HUES64 (cell line): Measurements from ENCODE around the gene GRM8.

Source experiments
- H3K27ac ChIP-seq: 2 replicates; pipeline ENCODE4 v1.7.0; 2013; ENCODE audit warnings: low read depth, low read length, inconsistent platforms
- H3K27me3 ChIP-seq: 2 replicates; pipeline ENCODE4 v1.6.1; 2013; ENCODE audit warnings: mild to moderate bottlenecking, low read length; ENCODE audit not compliant: insufficient read depth
- H3K36me3 ChIP-seq: 2 replicates; pipeline ENCODE4 v1.6.1; 2013; ENCODE audit warnings: mild to moderate bottlenecking, low read length; ENCODE audit not compliant: insufficient read depth
- H3K4me1 ChIP-seq: 2 replicates; pipeline ENCODE4 v1.6.1; 2013; ENCODE audit warnings: mild to moderate bottlenecking, low read length, moderate library complexity; ENCODE audit not compliant: insufficient read depth
- H3K4me3 ChIP-seq: 2 replicates; pipeline ENCODE4 v1.5.1; 2013; ENCODE audit warnings: mild to moderate bottlenecking, low read length, moderate library complexity
- H3K9ac ChIP-seq: 2 replicates; pipeline ENCODE4 v1.6.1; 2013; ENCODE audit warnings: mild to moderate bottlenecking, low read depth, low read length
- H3K9me3 ChIP-seq: 2 replicates; pipeline ENCODE4 v1.6.1; 2013; ENCODE audit warnings: low read depth, low read length; ENCODE audit not compliant: insufficient read depth
- WGBS: fragments of 150-250, 120-280 bp; methylation state at CpG from one replicate; pipeline ENCODE4 v1.1.7; 2013; ENCODE audit warnings: missing lambda C conversion rate; 5-methylcytosine and 5-hydroxymethylcytosine counted together

GRM8 gene

DNA sequence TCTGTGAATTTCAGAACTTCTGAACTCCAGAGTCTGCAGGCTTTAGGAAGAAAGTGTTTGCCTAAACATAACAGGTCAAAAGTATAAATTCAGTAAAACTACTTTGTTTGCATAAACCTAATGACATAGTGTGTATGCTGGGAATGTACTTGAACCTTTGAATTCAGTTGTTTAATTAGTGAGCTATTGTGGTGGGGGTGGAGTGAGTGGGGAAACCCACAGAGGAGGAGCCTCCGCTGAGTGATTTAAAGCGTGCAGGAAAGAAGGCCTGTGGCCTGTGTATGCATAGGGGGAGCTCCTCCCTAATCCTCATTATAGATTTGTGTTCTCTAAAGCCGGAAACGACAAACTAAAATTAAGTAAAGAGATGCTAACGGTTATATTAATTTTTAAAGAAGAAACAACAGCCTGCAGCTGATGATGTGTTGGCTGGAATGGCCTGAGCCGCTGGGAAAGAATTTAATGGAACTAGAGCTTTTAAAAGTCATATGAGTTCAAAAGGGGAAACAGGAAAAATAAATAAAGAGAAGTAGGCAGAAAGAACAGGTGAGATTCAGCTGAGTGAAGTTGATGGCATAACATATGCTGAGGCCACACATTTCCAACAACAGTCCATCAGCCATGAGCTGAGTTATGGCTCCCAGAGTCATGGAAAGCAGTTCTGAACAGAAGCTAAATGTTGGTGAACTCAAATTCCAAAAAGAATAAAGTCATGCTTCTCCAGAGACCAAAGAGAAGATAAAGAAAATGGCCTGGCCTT is 595.0 kb downstream of the GRM8 start:
- Histone ChIP-seq H3K27ac (no peak overlapping the region), H3K9me3 (no peaks in the 10 kb centered on the region), H3K9ac (no peak overlapping the region), H3K27me3 (no peaks in the 10 kb centered on the region), H3K36me3 (no peaks in the 10 kb centered on the region), H3K4me1 (peaks cover 16% of the 10 kb centered on the region; the same call in 1 of the 2 replicates), H3K4me3 (no peak overlapping the region)
- WGBS = 94% methylated on average over 6 of the region's 6 CpGs

- Histone ChIP-seq H3K9ac (no peak overlapping the region), H3K27ac (no peak overlapping the region), H3K27me3 (no peaks in the 10 kb centered on the region), H3K9me3 (no peaks in the 10 kb centered on the region), H3K4me3 (no peak overlapping the region), H3K4me1 (peaks cover 16% of the 10 kb centered on the region; the same call in 1 of the 2 replicates), H3K36me3 (no peaks in the 10 kb centered on the region)
- 96% methylated on average over 3 of the region's 3 CpGs for WGBS
Observed at GRCh38 chr7:126657137-126657536, 595.6 kb downstream of the GRM8 start.

GRCh38 chr7:126656165-126656564 is 596.6 kb downstream of the GRM8 start:
- WGBS = 80% methylated on average over 6 of the region's 6 CpGs
- Histone ChIP-seq H3K27me3 (no peaks in the 10 kb centered on the region), H3K36me3 (no peaks in the 10 kb centered on the region), H3K9ac (no peak overlapping the region), H3K27ac (no peak overlapping the region), H3K4me1 (peaks cover 16% of the 10 kb centered on the region; the same call in 1 of the 2 replicates), H3K4me3 (no peak overlapping the region), H3K9me3 (no peaks in the 10 kb centered on the region)

- Histone ChIP-seq H3K36me3 (no peaks in the 10 kb centered on the region), H3K27me3 (no peaks in the 10 kb centered on the region), H3K9ac (no peak overlapping the region), H3K4me3 (no peak overlapping the region), H3K9me3 (no peaks in the 10 kb centered on the region), H3K4me1 (peaks cover 5% of the 10 kb centered on the region; the same call in 1 of the 2 replicates), H3K27ac (no peak overlapping the region)
- WGBS = 96% methylated on average over 2 of the region's 4 CpGs
Observed at GRCh38 chr7:126637538-126637937, 615.2 kb downstream of the GRM8 start.

GRCh38 chr7:126635545-126635944 is 617.2 kb downstream of the GRM8 start:
- Histone ChIP-seq H3K36me3 (no peaks in the 10 kb centered on the region), H3K4me3 (no peak overlapping the region), H3K9me3 (no peaks in the 10 kb centered on the region), H3K27ac (no peak overlapping the region), H3K27me3 (no peaks in the 10 kb centered on the region), H3K4me1 (peaks cover 5% of the 10 kb centered on the region; the same call in 1 of the 2 replicates), H3K9ac (no peak overlapping the region)

- Histone ChIP-seq H3K4me3 (no peak overlapping the region), H3K36me3 (no peaks in the 10 kb centered on the region), H3K9me3 (peaks cover 4% of the 10 kb centered on the region; the same call in 1 of the 2 replicates), H3K27me3 (no peaks in the 10 kb centered on the region), H3K9ac (no peak overlapping the region), H3K27ac (no peak overlapping the region), H3K4me1 (no peaks in the 10 kb centered on the region)
- WGBS = 64% methylated on average over 7 of the region's 7 CpGs
Observed at GRCh38 chr7:126608339-126608776, 644.4 kb downstream of the GRM8 start.

DNA sequence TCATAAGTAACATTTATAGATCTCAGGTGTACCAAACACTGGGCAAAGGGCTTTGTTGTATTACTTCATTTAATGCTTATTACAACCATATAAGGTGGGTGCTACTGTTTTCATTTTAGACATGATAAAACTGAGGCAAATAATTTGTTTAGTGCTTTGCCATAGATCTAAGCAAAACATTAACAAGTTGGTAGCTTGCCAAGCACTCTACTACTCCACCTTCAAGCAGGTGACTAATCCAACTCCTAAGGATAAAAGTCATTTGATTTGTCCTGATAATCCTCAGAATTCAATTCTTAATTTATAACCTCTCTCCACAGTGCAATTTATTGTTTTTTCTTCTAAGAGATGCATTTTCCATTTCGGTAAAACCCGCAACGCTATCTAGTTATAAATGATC is 646.4 kb downstream of the GRM8 start:
- WGBS = 90% methylated on average over 2 of the region's 3 CpGs
- no peaks in the 10 kb centered on the region for H3K36me3 ChIP-seq
- no peaks in the 10 kb centered on the region for H3K27me3 ChIP-seq
- no peak overlapping the region for H3K27ac ChIP-seq
- H3K4me3 ChIP-seq = no peak overlapping the region
- no peak overlapping the region for H3K9ac ChIP-seq
- no peaks in the 10 kb centered on the region for H3K4me1 ChIP-seq
- H3K9me3 ChIP-seq = no peaks in the 10 kb centered on the region

DNA sequence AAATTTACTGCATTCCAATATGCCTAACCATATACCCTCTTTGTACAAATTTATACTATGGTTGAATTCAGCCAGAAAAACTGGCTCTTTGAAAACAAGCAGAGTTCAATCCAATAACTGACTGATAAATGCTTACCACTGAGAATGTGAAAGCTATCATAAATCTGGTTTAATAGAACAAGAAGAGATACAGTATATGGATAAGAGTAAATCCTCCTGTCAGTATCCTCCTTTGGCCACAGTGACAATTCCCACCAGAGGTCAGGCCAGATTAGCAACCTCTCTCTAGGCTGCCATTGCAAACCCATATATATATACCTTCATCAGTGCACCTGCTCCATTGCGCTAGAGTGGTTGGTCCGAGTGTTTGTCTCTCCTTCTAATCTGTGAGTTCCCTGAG is 647.2 kb downstream of the GRM8 start:
- Histone ChIP-seq H3K9me3 (no peaks in the 10 kb centered on the region), H3K27ac (no peak overlapping the region), H3K27me3 (no peaks in the 10 kb centered on the region), H3K9ac (no peak overlapping the region), H3K36me3 (no peaks in the 10 kb centered on the region), H3K4me1 (no peaks in the 10 kb centered on the region), H3K4me3 (no peak overlapping the region)
- WGBS = 96% methylated on average over 2 of the region's 2 CpGs

DNA sequence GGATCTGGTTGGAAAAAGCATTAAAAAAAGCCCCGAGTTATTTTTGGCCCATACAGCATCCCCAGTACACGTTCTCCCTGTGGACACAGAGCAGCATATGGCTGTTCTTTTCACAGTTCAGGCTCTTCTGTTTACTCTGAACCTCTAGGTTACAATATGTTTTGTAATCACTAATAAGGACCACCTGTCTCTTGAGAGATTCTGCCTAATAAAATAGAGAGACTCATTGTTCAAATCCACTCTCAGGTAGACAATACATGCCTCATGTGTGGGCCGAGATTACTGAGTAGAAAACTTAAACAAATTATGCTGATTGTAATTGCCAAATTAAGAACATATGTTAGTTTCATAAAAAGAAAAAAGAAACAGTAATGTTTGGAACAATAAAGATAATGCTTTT is 647.7 kb downstream of the GRM8 start:
- Histone ChIP-seq H3K9ac (no peak overlapping the region), H3K4me1 (no peaks in the 10 kb centered on the region), H3K9me3 (no peaks in the 10 kb centered on the region), H3K27me3 (no peaks in the 10 kb centered on the region), H3K4me3 (no peak overlapping the region), H3K27ac (no peak overlapping the region), H3K36me3 (no peaks in the 10 kb centered on the region)
- WGBS = 64% methylated on average over 3 of the region's 3 CpGs

- H3K27ac ChIP-seq = no peak overlapping the region
- 94% methylated on average over 6 of the region's 6 CpGs for whole genome bisulfite sequencing
- H3K4me3 ChIP-seq = no peak overlapping the region
- no peaks in the 10 kb centered on the region for H3K4me1 ChIP-seq
- no peaks in the 10 kb centered on the region for H3K36me3 ChIP-seq
- 0 out of 2 replicates have a peak, but pooled peaks cover 4% of the 10 kb centered on the region for H3K9me3 ChIP-seq
- H3K9ac ChIP-seq = no peak overlapping the region
- no peaks in the 10 kb centered on the region for H3K27me3 ChIP-seq
Observed at GRCh38 chr7:126589068-126589684, 663.6 kb downstream of the GRM8 start.

GRCh38 chr7:126578338-126578737 is 674.4 kb downstream of the GRM8 start:
- no peak overlapping the region for H3K4me3 ChIP-seq
- H3K27ac ChIP-seq = no peak overlapping the region
- WGBS = 89% methylated on average over 2 of the region's 2 CpGs
- H3K9ac ChIP-seq = no peak overlapping the region
- H3K27me3 ChIP-seq = no peaks in the 10 kb centered on the region
- H3K36me3 ChIP-seq = no peaks in the 10 kb centered on the region
- H3K4me1 ChIP-seq = peaks cover 7% of the 10 kb centered on the region; the same call in 1 of the 2 replicates
- no peaks in the 10 kb centered on the region for H3K9me3 ChIP-seq
